Sigmoid colon (tissue), 7 donors: ENCODE results near the gene CYP4F12. TPM values are rescaled to one million over a fixed set of nuclear protein-coding genes. Genes with fewer than 3 reads are reported as not detected.

Source experiments
- DNase-seq: peaks from one replicate; pipeline ENCODE4 v3.0.0-alpha.2; 2019
- H3K27ac ChIP-seq, 4 donors: fragments of 200-600 bp; sonication (generic); one replicate each; pipeline ENCODE4 v1.5.1; 2016 to 2019; ENCODE audit warnings: mild to moderate bottlenecking in 1 of 4
- H3K27me3 ChIP-seq, 3 donors: fragments of 200-600 bp; sonication (generic); one replicate each; pipeline ENCODE4 v1.5.1; 2019; ENCODE audit warnings: mild to moderate bottlenecking in 1 of 3
- H3K36me3 ChIP-seq, 4 donors: fragments of 200-600 bp; sonication (generic); one replicate each; pipeline ENCODE4 v1.5.1; 2016 to 2019
- H3K4me1 ChIP-seq, 4 donors: fragments of 200-600 bp; sonication (generic); one replicate each; pipeline ENCODE4 v1.5.1; 2017 to 2019
- H3K4me3 ChIP-seq, 4 donors: fragments of 200-600 bp; sonication (generic); one replicate each; pipeline ENCODE4 v1.5.1; 2017 to 2019; ENCODE audit warnings: mild to moderate bottlenecking in 2 of 4, moderate library complexity in 1 of 4
- H3K9me3 ChIP-seq, 4 donors: fragments of 200-600 bp in 3 of 4; sonication (generic) in 3 of 4; one replicate each; pipeline versions ENCODE4 v1.5.1 to v1.6.1; 2013 to 2019
- CTCF ChIP-seq, 4 experiments: fragments of 450-650 bp in 3 of 4; fragments of 200-600 bp in 1 of 4; IDR thresholded peaks; one replicate each; pipeline ENCODE4 v1.5.1; 2016 to 2019; ENCODE audit warnings: antibody characterized with exemption in 4 of 4, mild to moderate bottlenecking in 3 of 4, moderate library complexity in 2 of 4
- EP300 ChIP-seq, 4 donors: sonication (generic); formaldehyde crosslinking; IDR thresholded peaks; one replicate each; pipeline ENCODE4 v1.6.1; 2017; ENCODE audit warnings: antibody characterized with exemption in 4 of 4
- POLR2A ChIP-seq, 2 donors: fragments of 450-650 bp; IDR thresholded peaks; one replicate each; pipeline ENCODE4 v1.6.1; 2016; ENCODE audit warnings: antibody characterized with exemption in 2 of 2, mild to moderate bottlenecking in 2 of 2, moderate library complexity in 2 of 2
- POLR2AphosphoS5 ChIP-seq, 4 donors: sonication (generic); formaldehyde crosslinking; IDR thresholded peaks; one replicate each; pipeline ENCODE4 v1.6.1; 2017; ENCODE audit warnings: antibody characterized with exemption in 4 of 4
- WGBS, 2 donors: extraction: QIAGEN DNeasy Blood & Tissue Kit; methylation state at CpG; one replicate each; pipeline ENCODE4 v1.1.7; 2013; 5-methylcytosine and 5-hydroxymethylcytosine counted together
- intact Hi-C: fragments of 100-400 bp; cut with DNase I; formaldehyde crosslinking; loops from one replicate; pipeline ENCODE4 v1.15.1; 2023
- polyA plus RNA-seq, 3 donors: library from polyadenylated mRNA; stranded (reverse); fragments of 200-250 nt; gene quantifications; one replicate each; pipeline ENCODE4 v1.2.3, GENCODE V29; 2013
- total RNA-seq, 4 donors: library from RNA; depleted of rRNA; stranded (reverse); fragments of >200 nt; gene quantifications; one replicate each; pipeline ENCODE4 v1.1.0, GENCODE V29; 2016
- donor health status: healthy with polysubstance abuse.
- donor health status: Bipolar disorder and iron deficiency.
- donor health status: healthy.

CYP4F12 gene
- total and polyA plus RNA-seq, 7 donors = 6.0 to 47.1 (median 12.5) TPM

- TF ChIP-seq CTCF (IDR thresholded peaks at IDR 0.05) (no peak), POLR2AphosphoS5 (IDR thresholded peaks at IDR 0.05) (no peak), EP300 (IDR thresholded peaks at IDR 0.05) (no peak), POLR2A (IDR thresholded peaks at IDR 0.05) (no peak)
- intact Hi-C loops = loop anchor here (5.0 kb wide), 1 partner anchor 112 kb away; no protein-coding TSS in a partner anchor
- 80 to 83% methylated on average over 4 of the region's 4 CpGs for WGBS, 2 donors
Measured at GRCh38 chr19:15669891-15670290, 3.0 kb upstream of the CYP4F12 start.

GRCh38 chr19:15671237-15671821 lies 1.6 kb upstream of the CYP4F12 start:
- TF ChIP-seq POLR2AphosphoS5 (IDR thresholded peaks at IDR 0.05) = no peak
- no peak for TF ChIP-seq CTCF (IDR thresholded peaks at IDR 0.05)
- no peak for TF ChIP-seq EP300 (IDR thresholded peaks at IDR 0.05)
- no peak for TF ChIP-seq POLR2A (IDR thresholded peaks at IDR 0.05)
- Histone ChIP-seq H3K9me3 (no peaks in the 10 kb centered on the region), H3K4me1 (peaks cover 0 to 21% (median 17%) of the 10 kb centered on the region in 4 donors), H3K4me3 (no peak overlapping the region), H3K27me3 (no peaks in the 10 kb centered on the region), H3K36me3 (no peaks in the 10 kb centered on the region), H3K27ac (peak overlapping the region in 1 of 4 donors; percentile 76)
- no peak for DNase-seq
- intact Hi-C loops = loop anchor here (5.0 kb wide), 1 partner anchor 111 kb away; no protein-coding TSS in a partner anchor
- 55 to 80% methylated on average over 5 of the region's 5 CpGs for WGBS, 2 donors

More at GRCh38 chr19:15669891-15670290, 3.0 kb upstream of the CYP4F12 start:
- no peaks in the 10 kb centered on the region for H3K27me3 ChIP-seq
- H3K4me3 ChIP-seq = no peak overlapping the region
- no peaks in the 10 kb centered on the region for H3K9me3 ChIP-seq
- H3K27ac ChIP-seq = no peak overlapping the region
- no peak for DNase-seq
- H3K36me3 ChIP-seq = no peaks in the 10 kb centered on the region
- peaks cover 0 to 21% (median 17%) of the 10 kb centered on the region in 4 donors for H3K4me1 ChIP-seq

GRCh38 chr19:15671891-15672579 lies 852 bp upstream of the CYP4F12 start:
- Histone ChIP-seq H3K27ac (peak overlapping the region; percentile 61 to 76 (median 72)), H3K4me3 (no peak overlapping the region)

GRCh38 chr19:15673176-15673654 lies 328 bp downstream of the CYP4F12 start:
- 6 to 26% methylated on average over 9 of the region's 9 CpGs for WGBS, 2 donors
- intact Hi-C loops = loop anchor here (2.0 to 5.0 kb wide), 2 partner anchors 109 to 164 kb away; no protein-coding TSS in a partner anchor

More at GRCh38 chr19:15671891-15672579, 852 bp upstream of the CYP4F12 start:
- Histone ChIP-seq H3K36me3 (no peaks in the 10 kb centered on the region), H3K4me1 (peaks cover 0 to 21% (median 17%) of the 10 kb centered on the region in 4 donors), H3K9me3 (no peaks in the 10 kb centered on the region), H3K27me3 (no peaks in the 10 kb centered on the region)
- DNase-seq = no peak
- intact Hi-C loops = loop anchor here (2.0 to 5.0 kb wide), 2 partner anchors 110 to 165 kb away; no protein-coding TSS in a partner anchor
- no peak for TF ChIP-seq POLR2A (IDR thresholded peaks at IDR 0.05)
- no peak for TF ChIP-seq CTCF (IDR thresholded peaks at IDR 0.05)
- TF ChIP-seq POLR2AphosphoS5 (IDR thresholded peaks at IDR 0.05) = no peak
- TF ChIP-seq EP300 (IDR thresholded peaks at IDR 0.05) = no peak
- 33 to 52% methylated on average over 10 of the region's 10 CpGs for WGBS, 2 donors

More at GRCh38 chr19:15673176-15673654, 328 bp downstream of the CYP4F12 start:
- H3K9me3 ChIP-seq = no peaks in the 10 kb centered on the region
- TF ChIP-seq EP300 (IDR thresholded peaks at IDR 0.05) (no peak), CTCF (IDR thresholded peaks at IDR 0.05) (no peak), POLR2A (IDR thresholded peaks at IDR 0.05) (no peak), POLR2AphosphoS5 (IDR thresholded peaks at IDR 0.05) (no peak)
- H3K4me1 ChIP-seq = peaks cover 0 to 21% (median 17%) of the 10 kb centered on the region in 4 donors
- peak overlapping the region; percentile 61 to 76 (median 72) for H3K27ac ChIP-seq
- H3K4me3 ChIP-seq = peak overlapping the region in 2 of 4 donors; percentile 20 to 28
- H3K36me3 ChIP-seq = no peaks in the 10 kb centered on the region
- H3K27me3 ChIP-seq = no peaks in the 10 kb centered on the region
- no peak for DNase-seq
